ENCODE results near the gene PF4V1. TPM values are rescaled to one million over a fixed set of nuclear protein-coding genes. Genes with fewer than 3 reads are reported as not detected.

Gene PF4V1
- total and polyA plus RNA-seq, 12 donors = 0.72 TPM; not detected in 11

- H3K27ac ChIP-seq = no peak overlapping the region
- H3K9me3 ChIP-seq (replicated peaks in 1 of 3) = no peaks in the 10 kb centered on the region
- H3K4me3 ChIP-seq = no peak overlapping the region
- peaks cover 4% of the 10 kb centered on the region for H3K27me3 ChIP-seq
- WGBS, 4 donors = 56 to 71% (median 65%) methylated on average over 2 of the region's 2 CpGs
- no peaks in the 10 kb centered on the region for H3K36me3 ChIP-seq (replicated peaks in 1 of 2)
- peak in 1 of 7 donors; percentile 22 for DNase-seq
- TF ChIP-seq CTCF (IDR thresholded peaks at IDR 0.05) (peak in 5 of 6 experiments; percentile 7 to 40 (median 25)), POLR2A (IDR thresholded peaks at IDR 0.05) (no peak)
- intact Hi-C loops (cut with DNase I) = loop anchor here in 1 of 2 donors (10.0 kb wide), 1 partner anchor 200 kb away; no protein-coding TSS in a partner anchor
- peaks cover 0 to 4% of the 10 kb centered on the region in 2 donors for H3K4me1 ChIP-seq (replicated peaks in 1 of 2)
Measured at GRCh38 chr4:73864365-73864764, 11.3 kb downstream of the PF4V1 start.

GRCh38 chr4:73864961-73865360 lies 11.9 kb downstream of the PF4V1 start:
- TF ChIP-seq CTCF (IDR thresholded peaks at IDR 0.05) (no peak), POLR2A (IDR thresholded peaks at IDR 0.05) (no peak)
- Histone ChIP-seq H3K36me3 (replicated peaks in 1 of 2) (no peaks in the 10 kb centered on the region), H3K4me1 (replicated peaks in 1 of 2) (peaks cover 0 to 6% of the 10 kb centered on the region in 2 donors), H3K27ac (no peak overlapping the region), H3K9me3 (replicated peaks in 1 of 3) (no peaks in the 10 kb centered on the region), H3K4me3 (no peak overlapping the region), H3K27me3 (peaks cover 4% of the 10 kb centered on the region)
- DNase-seq = no peak
- 74 to 80% (median 76%) methylated on average over 8 of the region's 8 CpGs for WGBS, 4 donors
- intact Hi-C loops (cut with DNase I) = loop anchor here in 1 of 2 donors (10.0 kb wide), 1 partner anchor 200 kb away; no protein-coding TSS in a partner anchor

- Histone ChIP-seq H3K36me3 (replicated peaks in 1 of 2) (no peaks in the 10 kb centered on the region), H3K27me3 (peaks cover 4% of the 10 kb centered on the region), H3K4me3 (no peak overlapping the region), H3K9me3 (replicated peaks in 1 of 3) (no peaks in the 10 kb centered on the region), H3K4me1 (replicated peaks in 1 of 2) (peaks cover 0 to 6% of the 10 kb centered on the region in 2 donors), H3K27ac (no peak overlapping the region)
- intact Hi-C loops (cut with DNase I) = loop anchor here in 1 of 2 donors (10.0 kb wide), 1 partner anchor 201 kb away; no protein-coding TSS in a partner anchor
- DNase-seq = no peak
- WGBS, 4 donors = 56 to 72% (median 64%) methylated on average over 5 of the region's 5 CpGs
- TF ChIP-seq CTCF (IDR thresholded peaks at IDR 0.05) = no peak
- no peak for TF ChIP-seq POLR2A (IDR thresholded peaks at IDR 0.05)
Measured at GRCh38 chr4:73865431-73866096, 12.5 kb downstream of the PF4V1 start.

- Histone ChIP-seq H3K9me3 (replicated peaks in 1 of 3) (no peaks in the 10 kb centered on the region), H3K27me3 (no peaks in the 10 kb centered on the region), H3K4me3 (no peak overlapping the region), H3K4me1 (replicated peaks in 1 of 2) (peaks cover 0 to 6% of the 10 kb centered on the region in 2 donors), H3K36me3 (replicated peaks in 1 of 2) (no peaks in the 10 kb centered on the region), H3K27ac (no peak overlapping the region)
- TF ChIP-seq CTCF (IDR thresholded peaks at IDR 0.05) (no peak), POLR2A (IDR thresholded peaks at IDR 0.05) (no peak)
- no peak for DNase-seq
- intact Hi-C loops (cut with DNase I) = loop anchor here in 1 of 2 donors (10.0 kb wide), 1 partner anchor 201 kb away; no protein-coding TSS in a partner anchor
- WGBS, 4 donors = 25 to 36% (median 35%) methylated on average over 2 of the region's 2 CpGs
Measured at GRCh38 chr4:73866246-73866645, 13.2 kb downstream of the PF4V1 start.

Data from adrenal gland (tissue), 12 donors.